Retina (tissue), 1 donor: Measurements from ENCODE around the gene SCART1.
A peak's percentile ranks its signal among the peaks of the same experiment; 100 is the strongest.
"Not testable (repeated sequence)": the region's sequence is repeated elsewhere in the genome, so short reads cannot be mapped to it uniquely, and the experiment has no call there.

ENCODE experiments used
- DNase-seq: peaks from one replicate; pipeline ENCODE4 v3.0.0-alpha.2; 2016

SCART1 gene

DNA sequence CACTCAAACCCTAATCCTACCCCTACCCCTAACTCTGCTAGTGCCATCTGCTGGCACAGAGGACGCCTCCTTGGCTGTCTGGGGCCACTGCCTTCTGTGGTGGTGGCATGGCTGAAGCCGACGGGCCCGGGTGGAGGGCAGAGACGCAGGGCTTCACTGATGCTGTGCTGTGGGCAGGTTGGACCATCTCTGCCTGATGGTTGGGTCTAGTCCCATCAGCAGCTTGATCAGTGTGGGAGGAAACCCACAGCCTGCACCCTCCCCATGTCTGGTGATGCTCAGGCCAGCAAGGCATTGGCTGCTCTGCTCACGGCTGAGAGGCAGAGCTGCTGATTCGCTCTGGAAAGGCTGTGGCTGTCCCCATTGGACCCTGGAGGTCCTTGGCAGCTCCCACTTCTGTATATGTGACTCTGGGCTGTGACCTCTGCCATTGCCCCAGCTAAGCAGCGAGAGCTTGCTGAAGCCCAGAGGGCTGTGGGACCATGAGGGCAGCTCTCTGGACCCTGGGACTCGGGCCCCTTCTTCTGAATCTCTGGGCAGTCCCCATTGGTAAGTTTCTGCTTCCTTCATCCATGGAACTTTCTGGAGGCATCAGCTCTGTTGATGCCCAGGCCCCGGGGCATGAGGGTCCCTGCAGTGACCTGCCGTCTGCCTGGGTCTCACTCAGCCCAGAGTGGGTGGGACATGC lies at the start of gene SCART1:
Gene SCART1 (plus strand): TSS at position 430 of the 688 bp plus-strand sequence. CDS start 53 bp downstream, at position 483.
- DNase-seq = no peak

DNA sequence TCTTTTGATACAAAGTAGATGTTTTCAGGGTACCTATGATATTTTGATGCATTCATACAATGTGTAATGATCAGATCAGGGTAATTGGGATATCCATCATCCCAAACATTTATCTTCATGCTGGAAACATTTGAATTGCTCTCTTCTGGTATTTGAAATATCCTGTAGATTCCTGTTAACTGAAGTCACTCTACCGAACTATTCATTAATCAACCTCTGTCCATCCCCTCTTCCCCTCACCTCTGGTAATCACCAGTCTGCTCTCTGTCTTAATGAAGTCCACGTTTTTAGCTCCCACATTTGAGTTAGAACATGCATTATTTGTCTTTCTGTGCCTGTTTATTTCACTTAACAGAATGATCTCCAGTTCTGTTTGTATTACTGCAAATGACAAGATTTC lies 48.5 kb upstream of the SCART1 start:
- no peak for DNase-seq

DNA sequence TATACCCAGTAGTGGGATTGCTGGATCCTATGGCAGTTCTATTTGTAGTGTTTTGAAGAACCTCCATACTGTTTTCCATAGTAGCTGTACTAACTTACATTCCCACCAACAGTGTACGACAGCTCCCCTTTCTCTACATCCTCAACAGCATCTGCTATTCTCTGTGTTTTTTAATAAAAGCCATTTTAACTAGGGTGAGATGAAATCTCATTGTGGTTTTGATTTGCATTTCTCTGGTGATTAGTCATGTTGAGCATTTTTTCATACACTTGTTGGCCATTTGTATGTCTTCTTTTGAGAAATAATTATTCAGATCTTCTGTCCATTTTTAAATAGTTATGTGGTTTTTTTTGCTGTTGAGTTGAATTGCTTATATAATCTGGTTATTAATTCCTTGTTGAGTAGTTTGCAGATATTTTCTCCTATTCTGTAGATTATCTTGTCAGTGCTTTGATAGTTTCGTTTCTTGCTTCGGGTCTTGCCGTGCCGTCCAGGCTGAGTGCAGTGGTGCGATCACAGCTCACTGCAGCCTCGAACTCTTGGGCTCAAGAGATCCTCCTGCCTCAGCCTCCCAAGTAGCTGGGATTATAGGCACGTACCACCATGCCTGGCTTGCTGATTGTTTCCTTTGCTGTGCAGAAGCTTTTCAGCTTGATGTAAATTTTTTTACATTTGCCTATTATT lies 47.8 kb upstream of the SCART1 start:
- DNase-seq = no peak

DNA sequence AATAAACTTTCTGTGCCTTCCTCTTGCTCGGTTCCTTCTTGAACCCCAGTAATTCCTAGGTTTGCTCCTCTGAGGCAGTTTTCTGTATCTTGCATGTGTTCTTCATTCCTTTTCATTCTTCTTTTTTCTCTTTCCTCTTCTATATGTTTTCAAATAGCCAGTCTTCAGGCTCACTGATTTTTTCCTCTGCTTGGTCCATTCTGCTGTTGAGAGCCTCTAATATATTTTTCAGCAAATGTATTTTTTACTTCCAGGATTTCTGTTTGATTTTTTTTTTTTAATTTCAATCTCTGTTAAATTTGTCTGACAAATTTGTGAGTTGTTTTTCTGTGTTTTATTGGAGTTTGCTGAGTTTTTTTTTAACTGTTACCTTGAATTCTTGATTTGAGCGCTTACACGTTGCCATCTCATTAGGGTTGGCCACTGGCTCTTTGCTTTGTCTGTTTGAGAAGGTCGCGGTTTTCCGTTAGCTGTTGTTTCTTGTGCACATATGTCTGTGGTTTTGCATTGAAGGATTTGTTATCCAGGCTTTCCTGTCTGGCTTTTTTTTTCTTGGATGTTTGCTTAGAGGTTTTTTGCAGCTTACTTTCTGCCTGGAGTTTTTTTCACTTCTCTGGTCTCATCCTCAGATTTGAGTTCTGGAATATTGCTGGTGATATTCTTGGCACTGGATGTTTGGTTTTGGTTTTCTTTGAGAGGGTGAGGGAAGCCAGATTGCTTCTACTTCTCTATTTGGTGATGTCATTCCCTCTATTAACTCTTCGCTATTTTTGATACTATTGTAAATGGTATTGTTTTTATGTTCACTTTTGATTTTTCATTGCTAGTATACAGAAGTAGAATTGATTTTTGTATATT lies 42.0 kb upstream of the SCART1 start:
- no peak for DNase-seq

DNA sequence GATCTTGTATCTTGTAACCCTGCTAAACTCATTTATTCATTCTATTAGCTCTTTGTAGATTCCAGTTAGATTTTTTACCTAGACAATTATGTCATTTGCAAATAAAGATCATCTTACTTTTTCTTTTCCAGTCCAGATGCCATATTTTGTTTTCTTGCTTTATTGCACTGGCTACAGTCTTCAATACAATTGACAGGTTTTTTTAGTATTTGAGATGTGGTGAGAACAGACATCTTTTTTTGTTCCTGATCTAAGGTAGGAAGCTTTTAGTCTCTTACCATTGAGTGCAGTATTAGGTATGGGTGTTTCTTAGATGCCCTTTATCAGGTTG lies 41.4 kb upstream of the SCART1 start:
- no peak for DNase-seq

DNA sequence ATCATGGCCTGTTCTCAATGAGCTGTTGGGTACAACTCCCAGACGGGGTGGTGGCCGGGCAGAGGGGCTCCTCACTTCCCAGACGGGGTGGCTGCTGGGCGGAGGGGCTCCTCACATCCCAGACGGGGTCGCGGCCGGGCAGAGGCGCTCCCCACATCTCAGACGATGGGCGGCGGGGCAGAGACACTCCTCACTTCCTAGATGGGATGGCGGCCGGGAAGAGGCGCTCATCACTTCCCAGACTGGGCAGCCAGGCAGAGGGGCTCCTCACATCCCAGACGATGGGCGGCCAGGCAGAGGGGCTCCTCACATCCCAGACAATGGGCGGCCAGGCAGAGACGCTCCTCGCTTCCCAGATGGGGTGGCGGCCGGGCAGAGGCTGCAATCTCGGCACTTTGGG lies 39.3 kb upstream of the SCART1 start:
- DNase-seq = not testable (repeated sequence)

DNA sequence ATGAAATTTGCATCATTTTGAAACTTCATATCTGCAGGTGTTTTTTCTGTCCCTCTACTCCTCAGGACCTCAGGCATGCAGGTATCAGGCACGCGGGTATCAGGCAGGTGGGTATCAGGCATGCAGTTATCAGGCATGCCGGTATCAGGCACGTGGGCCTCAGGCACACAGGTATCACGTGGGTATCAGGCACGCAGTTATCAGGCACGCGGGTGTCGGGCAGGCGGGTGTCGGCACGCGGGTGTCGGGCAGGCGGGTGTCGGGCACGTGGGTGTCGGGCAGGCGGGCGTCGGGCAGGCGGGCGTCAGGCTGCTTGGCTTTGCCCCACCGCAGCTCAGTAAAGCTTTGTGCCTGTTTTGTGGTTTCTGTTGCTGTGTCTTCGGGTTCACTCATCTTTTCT lies 38.0 kb upstream of the SCART1 start:
- no peak for DNase-seq

DNA sequence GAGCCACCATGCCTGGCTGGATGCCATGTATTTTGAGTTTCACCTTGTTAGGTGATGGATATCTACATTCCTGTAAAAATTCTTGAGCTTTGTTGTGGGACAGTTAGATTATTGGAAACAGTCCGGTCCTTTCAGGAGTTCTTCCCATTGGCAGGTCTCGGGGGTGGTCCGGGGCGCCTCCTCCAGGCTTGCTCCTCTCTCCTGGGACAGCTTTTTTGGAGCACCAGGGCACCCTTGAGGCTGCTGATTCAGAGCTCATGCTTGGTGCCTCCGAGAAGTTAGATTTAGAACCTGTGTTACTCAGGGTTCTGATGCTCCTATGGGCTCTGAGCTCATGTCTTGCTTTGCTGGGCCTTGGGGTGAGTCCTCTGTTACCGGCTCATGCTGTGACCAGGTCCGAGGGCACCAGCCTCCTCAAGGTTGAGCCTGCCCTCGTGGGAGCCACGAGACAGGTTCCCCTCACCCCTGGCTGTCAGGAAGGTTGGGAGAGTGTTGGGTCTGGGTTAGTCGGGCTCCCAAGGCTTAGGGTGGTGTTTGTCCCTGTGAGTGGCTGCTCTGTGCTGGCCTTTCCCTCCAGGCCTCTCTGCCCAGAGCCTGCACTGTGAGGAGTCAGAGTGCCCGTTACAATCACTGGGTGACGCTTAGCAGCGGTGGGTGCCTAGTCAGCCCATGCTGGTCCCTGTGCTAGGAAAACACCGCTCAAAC lies 35.3 kb upstream of the SCART1 start:
- DNase-seq = no peak

DNA sequence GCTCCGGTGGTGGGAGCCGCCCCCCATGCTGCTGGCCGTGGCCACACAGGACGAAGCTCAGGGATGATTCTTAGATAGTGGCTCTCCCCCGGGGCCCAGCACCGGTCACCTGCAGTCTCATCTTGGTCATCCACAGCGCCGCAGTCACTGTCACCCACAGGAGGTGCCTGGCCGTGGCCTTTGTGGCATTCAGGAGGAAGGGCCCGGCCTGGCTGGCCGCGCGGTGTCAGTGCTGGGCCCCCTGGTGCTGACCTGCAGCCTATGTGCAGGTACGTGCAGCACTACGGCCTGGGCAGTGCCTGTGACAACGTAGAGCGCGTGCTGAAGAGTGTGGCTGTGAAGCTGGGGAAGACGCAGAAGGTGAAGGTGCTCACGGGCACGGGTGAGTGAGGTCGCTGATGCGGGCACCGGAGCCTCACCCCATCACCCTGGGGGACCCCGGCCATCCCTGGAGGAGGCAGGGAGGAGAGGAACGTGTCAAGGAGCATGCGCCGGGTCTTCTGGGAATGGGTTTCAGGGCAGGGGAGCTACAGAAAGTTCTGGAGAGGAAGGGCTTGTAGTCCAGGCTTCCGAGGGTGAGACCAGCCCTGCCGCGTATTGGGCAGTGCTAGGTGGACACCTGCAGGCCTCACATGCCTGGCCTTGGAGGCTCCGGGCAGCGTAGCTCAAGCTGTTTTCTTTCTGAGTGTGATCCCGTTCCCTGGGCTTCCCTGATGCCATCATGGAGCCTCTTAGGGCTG lies 34.4 kb upstream of the SCART1 start:
- DNase-seq = no peak

DNA sequence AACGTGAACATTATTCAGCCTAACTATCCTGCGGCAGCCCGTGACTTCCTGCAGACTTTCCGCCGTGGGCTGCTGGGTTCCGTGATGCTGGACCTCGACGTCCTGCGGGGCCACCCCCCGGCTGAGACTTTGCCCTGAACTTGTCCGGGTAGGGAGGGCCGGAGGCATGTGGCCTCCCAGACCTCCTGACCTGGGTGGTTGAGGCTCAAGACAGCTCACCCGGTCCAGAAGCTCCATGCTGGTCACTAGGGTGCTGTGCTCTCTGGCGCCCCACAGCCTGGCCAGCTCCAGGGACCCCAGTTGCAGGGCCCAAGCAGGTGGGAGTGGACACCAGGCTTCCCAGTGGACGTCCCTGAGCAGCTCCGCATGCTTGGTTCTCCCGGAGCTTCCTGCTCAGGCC lies 33.7 kb upstream of the SCART1 start:
- no peak for DNase-seq

DNA sequence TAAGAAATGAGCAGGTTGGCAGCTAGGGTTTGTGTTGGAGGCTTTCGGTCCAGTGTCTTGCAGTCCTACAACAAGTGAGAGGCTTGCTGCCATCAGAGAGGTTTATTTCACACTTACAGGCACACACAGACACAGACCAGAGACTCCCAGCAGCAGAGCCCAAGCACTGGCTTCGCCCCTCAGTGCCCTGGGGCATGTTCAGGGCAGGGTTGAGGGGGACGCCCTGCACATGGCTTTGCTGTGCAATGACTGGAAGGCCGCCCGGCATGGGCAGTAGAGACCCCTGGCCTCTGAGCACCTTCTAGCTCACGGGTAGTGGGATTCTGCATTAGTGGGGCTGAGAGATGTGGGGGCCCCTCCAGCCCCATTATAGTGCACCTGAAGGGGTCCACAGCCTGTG lies 33.2 kb upstream of the SCART1 start:
- DNase-seq = no peak

DNA sequence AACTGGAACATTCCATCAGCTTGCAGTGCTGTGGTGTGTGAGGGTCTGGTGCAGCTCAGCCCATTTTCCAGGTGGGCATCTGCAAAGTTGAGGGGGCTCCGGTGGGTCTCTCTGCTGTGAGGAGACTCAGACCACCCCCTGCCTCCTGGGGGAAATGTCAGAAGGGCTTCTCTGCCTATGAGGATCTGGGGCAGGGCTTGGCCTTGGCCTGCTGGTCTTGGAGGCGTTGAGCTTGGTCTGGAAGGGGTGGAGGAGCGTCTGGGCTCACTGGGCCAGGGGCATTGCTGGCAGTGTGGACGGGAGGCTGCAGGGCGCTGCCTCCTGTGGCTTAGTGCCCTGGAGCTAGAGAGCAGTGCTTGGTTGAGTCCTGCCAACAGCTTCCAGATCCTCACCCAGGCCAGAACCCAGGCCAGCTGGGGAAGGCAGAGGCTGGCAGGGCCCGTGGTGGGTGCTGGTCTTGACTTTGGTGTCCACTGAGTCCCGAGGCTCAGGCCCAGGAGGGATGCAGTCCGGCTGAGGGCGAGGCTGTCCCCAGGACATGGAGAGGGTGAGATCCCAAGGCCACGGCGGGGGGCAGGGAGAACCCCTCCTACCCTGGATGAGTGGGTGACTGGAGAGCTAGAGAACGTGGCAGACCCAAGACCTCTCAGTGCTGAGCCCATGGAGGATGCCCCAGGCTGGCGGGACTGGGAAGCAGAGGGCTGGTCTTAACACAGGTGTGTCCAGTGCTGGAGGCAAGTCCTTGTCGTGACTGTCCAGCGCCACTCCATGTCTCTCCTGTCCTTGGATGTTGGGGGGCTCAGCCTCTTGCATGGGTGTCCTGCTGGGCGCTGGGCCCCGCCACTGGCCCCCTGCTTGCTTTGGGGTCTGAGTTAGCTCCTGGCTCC lies 32.2 kb upstream of the SCART1 start:
- DNase-seq = no peak

DNA sequence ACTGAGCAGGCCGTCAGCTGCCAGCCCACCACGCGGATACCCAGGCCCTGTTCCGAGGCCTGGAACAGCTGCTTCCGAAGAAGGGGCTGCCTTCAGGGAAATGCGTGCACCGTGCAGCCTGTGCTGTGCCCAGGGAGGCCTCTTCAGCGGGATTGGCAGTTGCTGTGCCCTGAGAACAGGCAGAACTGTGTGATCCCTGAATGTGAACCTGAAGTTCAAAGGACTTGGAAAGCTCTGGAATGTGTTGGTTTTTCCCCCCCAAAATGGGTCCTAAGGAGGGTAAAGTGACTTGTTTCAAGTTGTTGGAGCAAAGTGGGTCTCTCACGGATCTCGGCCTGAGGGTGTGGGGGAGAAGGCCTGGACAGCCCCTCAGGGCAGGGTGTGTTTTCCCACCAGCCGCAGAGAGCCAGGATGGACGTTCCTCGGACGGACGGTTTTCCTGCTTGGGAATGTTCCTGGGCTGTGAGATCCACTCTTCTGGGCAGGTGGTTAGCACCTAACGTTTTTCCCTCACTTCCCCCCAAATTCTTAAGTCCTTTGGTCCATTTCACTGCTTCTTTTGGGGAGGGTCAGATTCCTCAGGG lies 31.4 kb upstream of the SCART1 start:
- DNase-seq = no peak

DNA sequence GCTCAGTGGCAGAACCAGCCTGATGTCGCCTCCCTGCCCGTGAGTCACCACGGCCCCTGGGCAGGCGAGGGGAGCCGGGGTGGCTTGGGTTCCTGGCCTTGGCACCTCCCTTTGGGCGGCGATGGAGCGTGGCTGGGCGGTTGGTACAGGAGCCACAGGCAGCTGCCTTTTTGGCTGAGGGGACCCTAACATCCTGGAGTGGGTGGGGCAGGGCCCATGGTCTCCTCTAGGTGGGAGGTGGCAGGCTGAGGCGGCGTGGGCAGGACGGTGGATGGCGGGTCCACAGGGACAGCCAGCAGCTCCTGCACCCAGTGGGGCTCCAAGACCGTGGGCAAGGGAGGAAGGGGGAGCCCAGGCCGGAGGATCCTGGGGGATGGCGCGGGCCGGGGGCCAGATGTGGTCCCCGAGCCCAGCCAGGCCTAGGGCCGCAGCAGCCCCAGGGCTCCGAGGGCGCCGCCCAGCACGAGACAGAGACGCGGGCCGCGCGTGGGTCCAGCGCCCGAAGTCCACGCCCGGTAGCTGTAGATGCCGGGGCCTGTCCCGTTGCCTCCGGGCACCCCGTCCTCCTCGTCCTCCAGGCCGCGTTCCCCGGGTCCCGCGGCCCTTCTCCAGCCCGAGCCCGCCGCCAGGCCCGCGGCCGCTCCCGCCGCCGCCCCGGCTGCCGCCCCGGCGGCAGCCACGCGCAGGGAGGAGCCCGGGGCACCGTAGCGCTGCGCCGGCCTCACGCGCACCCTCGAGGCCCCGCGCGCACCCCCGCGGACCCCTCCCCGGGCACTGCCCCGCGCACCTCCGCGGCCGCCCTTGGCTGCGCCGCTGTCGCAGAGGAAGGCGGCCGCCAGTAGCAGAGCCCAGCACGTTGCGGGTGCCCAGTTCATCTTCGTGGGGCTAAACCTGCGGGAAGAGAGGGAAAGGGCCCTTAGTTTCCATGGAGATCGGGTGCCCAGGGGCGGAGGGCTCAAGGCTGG lies 30.7 kb upstream of the SCART1 start:
- DNase-seq = peak; percentile 38

DNA sequence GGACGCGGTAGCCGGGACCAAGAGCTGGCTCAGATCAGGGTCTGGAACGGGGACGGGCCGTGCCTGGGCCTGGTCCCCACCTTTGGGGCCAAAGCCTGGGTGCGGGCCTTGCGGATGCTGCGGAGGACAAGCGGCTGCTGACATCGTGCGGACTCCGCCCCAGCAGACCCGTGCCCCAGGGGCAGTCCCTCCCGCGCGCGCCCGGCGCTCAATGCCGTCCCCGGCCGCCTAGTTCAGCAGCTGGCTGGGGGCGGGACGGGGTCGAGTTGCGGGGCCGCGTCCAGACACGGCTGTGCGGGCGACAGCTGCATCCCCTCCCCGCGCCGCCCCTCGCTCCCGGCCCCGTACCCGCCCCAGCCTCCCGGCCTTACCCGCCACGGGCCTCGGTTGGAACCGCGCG lies 29.6 kb upstream of the SCART1 start:
- not testable (repeated sequence) for DNase-seq

DNA sequence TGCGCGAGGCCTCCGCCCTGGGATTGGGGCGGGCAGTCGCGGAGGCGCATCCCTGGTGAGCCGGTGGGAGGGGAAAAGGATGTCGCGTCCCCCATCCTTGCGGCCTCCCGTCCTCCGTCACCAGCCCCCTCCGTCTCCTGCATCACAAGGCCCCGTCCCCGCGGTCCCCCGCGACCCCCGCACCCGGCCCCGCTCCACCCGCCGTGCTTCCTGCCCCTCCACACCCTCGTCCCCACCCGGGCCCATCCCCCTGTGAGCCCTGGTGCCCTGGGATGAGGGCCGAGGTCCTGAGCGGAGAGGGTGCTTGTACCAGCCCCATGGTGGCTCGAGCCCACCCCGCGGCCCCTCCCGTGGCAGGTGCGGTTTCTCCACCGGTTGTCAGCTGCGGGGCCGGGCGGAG lies 29.1 kb upstream of the SCART1 start, which contains the start of gene SPRN:
Gene SPRN (minus strand): TSS at position 25 of the 400 bp plus-strand sequence. CDS start 944 bp downstream, outside the sequence.
- not testable (repeated sequence) for DNase-seq

DNA sequence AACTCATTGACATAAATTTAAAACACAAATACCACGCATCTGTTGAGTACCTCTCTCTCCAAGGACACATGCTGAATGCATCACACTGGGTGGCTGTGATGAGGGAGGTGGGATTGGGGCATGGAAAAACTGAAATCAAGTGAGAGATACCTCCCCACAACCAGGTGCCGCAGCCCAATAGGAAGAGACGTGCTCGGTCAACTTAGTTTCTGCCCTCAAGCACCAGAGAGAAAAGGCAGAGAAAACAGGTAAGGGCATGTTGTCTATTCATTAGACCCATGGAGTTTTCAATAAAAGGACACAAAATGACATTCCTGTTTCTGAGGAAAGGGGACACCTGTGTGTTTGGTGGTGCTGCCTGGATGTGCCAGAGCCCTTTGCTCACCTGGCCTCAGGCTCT lies 24.2 kb upstream of the SCART1 start:
- not testable (repeated sequence) for DNase-seq

DNA sequence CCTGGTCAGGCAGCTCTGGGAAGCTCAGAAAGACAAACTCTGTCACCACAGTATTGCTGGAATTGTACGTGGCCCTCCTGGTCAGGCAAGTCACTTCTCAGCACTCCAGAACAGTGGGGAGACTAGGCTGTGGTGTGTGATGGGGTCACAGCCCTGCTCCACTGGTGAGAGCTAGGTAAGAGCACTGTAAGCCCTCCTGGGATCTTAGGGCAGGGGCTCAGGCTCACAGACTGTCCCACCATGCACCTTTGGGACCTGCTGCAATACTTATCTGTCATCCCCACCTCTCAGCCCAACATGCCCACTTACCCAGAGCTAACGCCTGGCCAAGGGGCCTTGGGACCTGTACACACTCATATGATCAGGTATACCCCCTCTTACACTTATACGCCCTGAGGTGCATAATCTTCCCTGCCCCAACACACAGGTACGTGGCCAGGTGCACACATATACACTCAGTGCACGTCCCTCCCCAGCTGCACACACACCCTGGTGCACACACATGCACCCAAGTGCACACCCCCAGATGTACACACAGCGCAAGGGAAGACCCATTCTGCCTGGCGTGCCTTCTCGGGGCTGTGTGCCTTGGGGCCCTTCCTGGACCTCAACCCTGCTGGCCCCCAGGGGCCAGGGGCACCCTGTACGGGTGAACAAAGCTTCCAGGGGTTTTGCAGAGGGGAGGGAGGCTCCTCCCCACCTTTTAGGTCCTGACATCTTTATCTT lies 21.7 kb upstream of the SCART1 start:
- not testable (repeated sequence) for DNase-seq

DNA sequence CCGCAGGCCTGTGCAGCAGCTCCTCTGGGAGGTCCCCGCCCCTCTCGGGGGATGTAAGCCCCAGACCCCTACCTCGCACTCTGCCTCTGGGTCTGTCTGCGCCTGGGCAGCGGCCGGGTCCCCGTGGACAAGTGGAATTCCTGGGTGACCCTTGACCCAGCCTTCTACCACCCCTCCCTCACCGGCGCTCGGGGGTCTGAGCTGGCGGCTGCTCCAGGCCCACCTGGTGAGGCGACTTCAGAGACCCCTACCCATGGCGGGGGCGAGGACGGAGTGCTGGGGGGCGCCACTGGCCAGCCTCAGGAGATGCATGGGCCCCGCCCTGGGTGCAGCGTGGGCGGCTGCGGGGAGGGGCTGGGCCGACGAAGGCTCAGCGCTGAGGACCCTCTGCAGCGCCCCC lies 21.0 kb upstream of the SCART1 start:
- DNase-seq = not testable (repeated sequence)
